Calu3 (cell line): Measurements from ENCODE around the gene OPRD1. TPM values are rescaled to one million over a fixed set of nuclear protein-coding genes. Genes with fewer than 3 reads are reported as not detected.

Experiments
- BruUV-seq: library from RNA; stranded (reverse); fragments of 400-500 nt; replicated peaks from 2 replicates; lab custom pipeline; 2021; lab: Mats Ljungman, UMichigan
- CTCF ChIA-PET: fragments of 300-600 bp; sonication (Branson Sonifier 250); formaldehyde crosslinking; loops from one replicate; lab custom pipeline; 2022; ENCODE audit warnings: antibody characterized with exemption; lab: Charles Lee
- DNase-seq: peaks from one replicate; pipeline ENCODE4 v3.0.0; 2022
- H3K27ac Mint-ChIP-seq: one replicate; pipeline ENCODE4 v1.8.0; 2022; ENCODE audit warnings: mixed read lengths; ENCODE audit not compliant: unreplicated experiment
- H3K27me3 Mint-ChIP-seq: one replicate; pipeline ENCODE4 v1.8.0; 2022; ENCODE audit warnings: mixed read lengths; ENCODE audit not compliant: unreplicated experiment
- H3K36me3 Mint-ChIP-seq: one replicate; pipeline ENCODE4 v1.8.0; 2022; ENCODE audit warnings: mild to moderate bottlenecking, moderate library complexity, mixed read lengths; ENCODE audit not compliant: insufficient read depth, unreplicated experiment
- H3K4me1 Mint-ChIP-seq: one replicate; pipeline ENCODE4 v1.8.0; 2022; ENCODE audit warnings: mild to moderate bottlenecking, low read depth, mixed read lengths; ENCODE audit not compliant: unreplicated experiment
- H3K4me3 Mint-ChIP-seq: one replicate; pipeline ENCODE4 v1.8.0; 2022; ENCODE audit warnings: mild to moderate bottlenecking, low read depth, moderate library complexity, mixed read lengths; ENCODE audit not compliant: unreplicated experiment
- H3K9me3 Mint-ChIP-seq: one replicate; pipeline ENCODE4 v1.8.0; 2022; ENCODE audit warnings: low read depth, mixed read lengths; ENCODE audit not compliant: unreplicated experiment
- intact Hi-C: fragments of 100-400 bp; cut with micrococcal nuclease; formaldehyde crosslinking; loops from one replicate; pipeline ENCODE4 v1.10.0; 2022; ENCODE audit not compliant: unreplicated experiment
- total RNA-seq: library from RNA; stranded (reverse); gene quantifications from 2 replicates; pipeline ENCODE4 v1.2.3, GENCODE V29; 2022
- TF ChIP-seq, protein P1 (sequence below): fragments of 200-600 bp; IDR thresholded peaks from one replicate; pipeline ENCODE4 v1.8.0; 2022; ENCODE audit warnings: antibody characterized with exemption; ENCODE audit not compliant: unreplicated experiment

OPRD1 gene
- total RNA-seq, 1 experiment from 2014 or later, result 0.07 TPM

DNA sequence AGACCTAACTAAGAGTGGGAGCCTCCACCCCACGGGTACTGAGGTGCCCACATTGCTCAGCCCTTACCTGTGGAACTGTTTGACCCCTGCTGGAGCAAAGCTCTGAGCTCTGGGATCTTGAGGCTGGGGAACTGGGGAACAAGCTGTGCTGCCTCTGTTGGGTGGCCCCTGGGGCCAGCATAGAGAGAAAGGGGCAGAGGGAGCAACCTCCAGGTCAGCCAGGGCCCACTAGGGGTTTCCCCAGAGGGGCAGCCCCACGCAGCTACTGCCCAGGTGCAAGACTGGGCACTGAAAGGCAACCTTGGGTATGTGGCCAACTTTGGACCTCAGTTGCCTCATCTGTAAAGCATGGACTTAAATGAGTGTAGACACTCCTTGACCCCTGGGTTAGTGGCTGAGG, 78.9 kb downstream of the OPRD1 start:
- Mint-ChIP-seq H3K9me3 (no peaks in the 10 kb centered on the region), H3K4me1 (peaks cover 8% of the 10 kb centered on the region), H3K36me3 (peaks cover 24% of the 10 kb centered on the region), H3K4me3 (no peak overlapping the region), H3K27ac (no peak overlapping the region), H3K27me3 (no peaks in the 10 kb centered on the region)
- BruUV-seq, result no TSS peak
- DNase-seq, result no peak
- TF ChIP-seq, protein P1, sequence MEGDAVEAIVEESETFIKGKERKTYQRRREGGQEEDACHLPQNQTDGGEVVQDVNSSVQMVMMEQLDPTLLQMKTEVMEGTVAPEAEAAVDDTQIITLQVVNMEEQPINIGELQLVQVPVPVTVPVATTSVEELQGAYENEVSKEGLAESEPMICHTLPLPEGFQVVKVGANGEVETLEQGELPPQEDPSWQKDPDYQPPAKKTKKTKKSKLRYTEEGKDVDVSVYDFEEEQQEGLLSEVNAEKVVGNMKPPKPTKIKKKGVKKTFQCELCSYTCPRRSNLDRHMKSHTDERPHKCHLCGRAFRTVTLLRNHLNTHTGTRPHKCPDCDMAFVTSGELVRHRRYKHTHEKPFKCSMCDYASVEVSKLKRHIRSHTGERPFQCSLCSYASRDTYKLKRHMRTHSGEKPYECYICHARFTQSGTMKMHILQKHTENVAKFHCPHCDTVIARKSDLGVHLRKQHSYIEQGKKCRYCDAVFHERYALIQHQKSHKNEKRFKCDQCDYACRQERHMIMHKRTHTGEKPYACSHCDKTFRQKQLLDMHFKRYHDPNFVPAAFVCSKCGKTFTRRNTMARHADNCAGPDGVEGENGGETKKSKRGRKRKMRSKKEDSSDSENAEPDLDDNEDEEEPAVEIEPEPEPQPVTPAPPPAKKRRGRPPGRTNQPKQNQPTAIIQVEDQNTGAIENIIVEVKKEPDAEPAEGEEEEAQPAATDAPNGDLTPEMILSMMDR, result no peak
- intact Hi-C loops, result no loop called here
- CTCF ChIA-PET, result no interaction called here

DNA sequence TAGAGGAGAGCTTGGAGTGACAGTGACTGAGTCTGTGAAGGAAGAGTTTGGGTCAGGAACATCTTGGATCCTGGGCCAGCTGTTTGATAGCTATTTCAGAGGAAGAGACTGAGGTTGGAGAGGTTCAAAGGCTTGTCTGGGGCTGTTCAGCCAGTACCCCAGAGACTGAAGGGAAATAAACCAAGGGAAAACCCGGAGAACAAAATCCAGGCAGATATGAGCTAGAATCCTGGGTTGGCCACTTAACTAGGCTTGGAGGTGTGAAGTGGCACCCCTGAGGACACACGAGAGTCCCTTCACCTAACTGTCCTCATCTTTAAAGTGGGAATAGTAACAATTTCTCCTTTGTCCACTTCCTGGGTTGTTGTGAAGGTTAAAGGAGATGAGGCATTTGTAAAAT, 79.3 kb downstream of the OPRD1 start:
- DNase-seq, result no peak
- Mint-ChIP-seq H3K27me3 (no peaks in the 10 kb centered on the region), H3K4me3 (no peak overlapping the region), H3K4me1 (peaks cover 4% of the 10 kb centered on the region), H3K36me3 (peaks cover 19% of the 10 kb centered on the region), H3K27ac (no peak overlapping the region), H3K9me3 (no peaks in the 10 kb centered on the region)
- no TSS peak for BruUV-seq
- TF ChIP-seq, protein P1, result no peak
- CTCF ChIA-PET, result no interaction called here
- intact Hi-C loops, result no loop called here

DNA sequence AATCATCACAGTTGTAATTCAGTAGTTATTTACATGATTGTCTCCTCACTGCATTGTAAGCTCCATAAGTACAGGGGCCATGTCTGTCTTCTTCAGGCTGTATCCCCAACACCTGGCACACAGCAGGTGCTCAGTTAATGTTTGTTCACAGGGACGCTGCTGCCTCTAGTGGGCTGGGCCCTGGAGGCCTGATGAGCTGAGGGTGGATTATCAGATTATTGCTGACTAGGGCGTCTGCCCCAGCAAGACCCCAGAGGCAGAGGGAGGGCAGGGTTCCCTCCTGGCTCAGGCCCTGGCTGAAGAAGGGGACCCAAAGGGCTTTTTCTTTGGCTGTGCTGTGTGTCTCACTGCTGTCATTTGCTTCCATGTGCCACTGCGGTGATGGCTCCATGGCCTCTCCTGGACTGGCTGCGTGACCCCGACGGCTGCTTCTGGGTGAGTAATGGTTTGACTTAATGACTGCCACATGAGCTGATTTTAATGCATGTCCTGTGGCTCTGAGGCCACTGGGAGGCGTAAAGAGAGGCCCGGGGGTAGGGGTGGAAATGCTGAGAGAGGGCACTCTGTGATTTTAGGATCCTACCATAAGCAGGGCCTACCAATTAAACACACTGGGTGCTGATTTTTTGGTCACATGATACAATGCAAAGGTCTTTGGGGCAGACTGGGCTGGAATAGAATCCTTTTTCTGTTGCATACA, 81.6 kb downstream of the OPRD1 start:
- H3K4me3 Mint-ChIP-seq, result no peak overlapping the region
- TF ChIP-seq, protein P1, result no peak
- BruUV-seq, result no TSS peak
- DNase-seq, result no peak
- H3K27ac Mint-ChIP-seq, result no peak overlapping the region
- no peaks in the 10 kb centered on the region for H3K4me1 Mint-ChIP-seq
- no peaks in the 10 kb centered on the region for H3K27me3 Mint-ChIP-seq
- intact Hi-C loops, result no loop called here
- CTCF ChIA-PET, result no interaction called here
- H3K36me3 Mint-ChIP-seq, result no peaks in the 10 kb centered on the region
- no peaks in the 10 kb centered on the region for H3K9me3 Mint-ChIP-seq

DNA sequence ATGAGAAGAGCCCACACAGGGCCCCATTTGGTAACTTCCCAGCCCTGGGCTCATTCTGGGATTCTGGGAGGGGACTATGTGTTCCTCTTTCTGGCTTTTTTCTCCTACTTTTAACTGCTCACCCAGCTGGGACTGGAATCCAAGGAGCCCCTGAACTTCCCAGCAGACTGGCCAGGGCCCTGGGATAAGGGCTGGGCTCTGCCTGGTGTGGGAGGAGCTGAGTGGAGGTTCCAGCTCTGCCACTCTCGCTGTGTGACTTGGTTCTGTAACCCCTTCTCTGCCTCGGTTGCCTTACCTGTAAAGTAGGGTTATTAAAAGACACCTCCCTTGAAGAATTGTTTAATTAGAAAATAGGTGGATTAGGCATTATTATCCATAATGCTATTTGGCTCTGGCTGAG, 82.8 kb downstream of the OPRD1 start:
- intact Hi-C loops, result no loop called here
- Mint-ChIP-seq H3K4me3 (no peak overlapping the region), H3K4me1 (no peaks in the 10 kb centered on the region), H3K27ac (no peak overlapping the region), H3K27me3 (no peaks in the 10 kb centered on the region), H3K36me3 (no peaks in the 10 kb centered on the region), H3K9me3 (no peaks in the 10 kb centered on the region)
- TF ChIP-seq, protein P1, result no peak
- CTCF ChIA-PET, result no interaction called here
- no peak for DNase-seq
- BruUV-seq, result no TSS peak
